HEK293 (cell line): ENCODE data around the gene ACSS2.

Source experiments
- INSM2 ChIP-seq: fragments of 450-650 bp; formaldehyde crosslinking; IDR thresholded peaks from 2 replicates; pipeline ENCODE4 v1.5.1; 2016; ENCODE audit warnings: missing biosample characterization, missing genetic modification characterization
- OVOL3 ChIP-seq: fragments of 450-650 bp; formaldehyde crosslinking; IDR thresholded peaks from 2 replicates; pipeline ENCODE4 v1.5.1; 2016; ENCODE audit warnings: missing biosample characterization, missing genetic modification characterization
- PRDM6 ChIP-seq: fragments of 450-650 bp; formaldehyde crosslinking; IDR thresholded peaks from 2 replicates; pipeline ENCODE4 v1.5.1; 2017; ENCODE audit warnings: missing biosample characterization, missing genetic modification characterization
- SCRT2 ChIP-seq: fragments of 450-650 bp; formaldehyde crosslinking; IDR thresholded peaks from 2 replicates; pipeline ENCODE4 v1.5.1; 2016; ENCODE audit warnings: missing biosample characterization, missing genetic modification characterization
- TSHZ1 ChIP-seq: fragments of 450-650 bp; formaldehyde crosslinking; IDR thresholded peaks from 2 replicates; pipeline ENCODE4 v1.5.1; 2016; ENCODE audit warnings: missing biosample characterization, missing genetic modification characterization, borderline replicate concordance
- ZBTB17 ChIP-seq: fragments of 450-650 bp; formaldehyde crosslinking; IDR thresholded peaks from 2 replicates; pipeline ENCODE4 v1.5.1; 2016; ENCODE audit warnings: missing biosample characterization, missing genetic modification characterization
- ZFHX2 ChIP-seq: fragments of 450-650 bp; formaldehyde crosslinking; conservative IDR thresholded peaks from 2 replicates; pipeline ENCODE4 v1.5.1; 2016; ENCODE audit warnings: missing biosample characterization, missing genetic modification characterization
- ZFP41 ChIP-seq: fragments of 450-650 bp; formaldehyde crosslinking; IDR thresholded peaks from 2 replicates; pipeline ENCODE4 v1.5.1; 2016; ENCODE audit warnings: missing biosample characterization, missing genetic modification characterization, borderline replicate concordance
- ZNF133 ChIP-seq: fragments of 450-650 bp; formaldehyde crosslinking; IDR thresholded peaks from 2 replicates; pipeline ENCODE4 v1.5.1; 2016; ENCODE audit warnings: missing biosample characterization, missing genetic modification characterization
- ZNF18 ChIP-seq: fragments of 450-650 bp; formaldehyde crosslinking; IDR thresholded peaks from 2 replicates; pipeline ENCODE4 v1.5.1; 2016; ENCODE audit warnings: missing biosample characterization, missing genetic modification characterization
- ZNF449 ChIP-seq: fragments of 450-650 bp; formaldehyde crosslinking; IDR thresholded peaks from 2 replicates; pipeline ENCODE4 v1.5.1; 2017; ENCODE audit warnings: missing biosample characterization, mild to moderate bottlenecking, missing genetic modification characterization, moderate library complexity
- ZNF521 ChIP-seq: fragments of 450-650 bp; formaldehyde crosslinking; IDR thresholded peaks from 2 replicates; pipeline ENCODE4 v1.5.1; 2017; ENCODE audit warnings: missing biosample characterization, mild to moderate bottlenecking, missing genetic modification characterization
- ZNF670 ChIP-seq: fragments of 450-650 bp; formaldehyde crosslinking; IDR thresholded peaks from 2 replicates; pipeline ENCODE4 v1.5.1; 2016; ENCODE audit warnings: missing biosample characterization, missing genetic modification characterization, low read depth
- ZNF707 ChIP-seq: fragments of 450-650 bp; formaldehyde crosslinking; IDR thresholded peaks from 2 replicates; pipeline ENCODE4 v1.5.1; 2016; ENCODE audit warnings: missing biosample characterization, missing genetic modification characterization
- ZNF830 ChIP-seq: fragments of 450-650 bp; IDR thresholded peaks from 2 replicates; pipeline ENCODE4 v1.5.0; 2018; ENCODE audit warnings: missing biosample characterization, missing genetic modification characterization, low read depth, mild to moderate bottlenecking, moderate library complexity
- ZSCAN4 ChIP-seq: fragments of 450-650 bp; formaldehyde crosslinking; IDR thresholded peaks from 2 replicates; pipeline ENCODE4 v1.5.1; 2017; ENCODE audit warnings: missing biosample characterization, missing genetic modification characterization
- TF ChIP-seq, protein P1 (sequence below): fragments of 450-650 bp; formaldehyde crosslinking; IDR thresholded peaks from 2 replicates; pipeline ENCODE4 v1.5.1; 2016; ENCODE audit warnings: missing biosample characterization, missing genetic modification characterization
- TF ChIP-seq, protein P2 (sequence below): fragments of 450-650 bp; formaldehyde crosslinking; IDR thresholded peaks from 2 replicates; pipeline ENCODE4 v1.5.1; 2016; ENCODE audit warnings: missing biosample characterization, missing genetic modification characterization
- TF ChIP-seq, protein P3 (sequence below): fragments of 450-650 bp; formaldehyde crosslinking; IDR thresholded peaks from 2 replicates; pipeline ENCODE4 v1.5.1; 2016; ENCODE audit warnings: missing biosample characterization, missing genetic modification characterization

The ACSS2 gene

DNA sequence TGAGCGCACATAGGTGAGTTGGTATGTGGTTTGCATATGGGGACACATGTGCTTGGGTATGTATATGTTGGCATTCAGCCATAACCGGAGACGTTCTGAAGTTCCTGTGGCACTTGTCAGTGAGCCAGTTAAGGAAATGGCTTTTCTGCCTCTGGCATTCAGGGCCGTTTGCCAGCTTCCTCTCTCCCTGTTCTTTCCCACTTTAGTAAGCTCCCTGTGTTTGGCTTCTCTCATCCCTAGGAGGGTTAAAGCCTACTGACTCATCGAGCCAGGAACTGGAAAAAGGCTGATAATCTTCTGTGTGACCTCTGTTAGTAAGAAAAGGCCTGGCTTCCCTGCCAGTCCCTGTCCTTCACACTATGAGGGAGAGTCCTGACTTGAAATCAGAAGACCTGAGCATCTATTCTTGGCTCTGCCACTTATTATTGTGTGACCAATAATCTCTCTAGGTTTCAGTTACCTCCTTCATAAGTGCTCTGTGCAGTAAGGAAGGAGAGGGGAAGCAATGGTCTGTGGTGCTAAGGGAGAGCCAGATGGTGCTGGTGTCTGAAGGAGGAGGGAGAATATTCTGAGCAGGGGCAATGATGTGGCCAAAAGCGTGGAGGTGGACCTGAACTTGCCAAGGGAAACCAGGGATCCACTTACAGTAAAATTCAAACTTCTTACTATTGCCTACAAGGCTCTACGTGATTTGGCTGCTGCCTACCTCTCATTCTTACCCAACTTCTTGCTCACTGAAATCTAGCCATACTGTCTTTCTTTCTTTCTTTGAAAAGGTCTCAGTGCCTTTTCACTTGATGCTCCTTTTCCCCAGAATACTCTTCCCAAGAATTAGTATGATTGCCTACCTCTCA lies 31.4 kb downstream of the ACSS2 start (continued):
- TF ChIP-seq ZSCAN4 (tag by site-specific recombination): no peak
- TF ChIP-seq ZNF449 (tag by site-specific recombination): no peak
- TF ChIP-seq OVOL3: no peak
- no peak for TF ChIP-seq ZNF133
- TF ChIP-seq INSM2 (tag by site-specific recombination): peak; percentile 29; the same call in 1 of the 2 replicates
- no peak for TF ChIP-seq ZNF707 (tag by site-specific recombination)
- no peak for TF ChIP-seq SCRT2 (tag by site-specific recombination)
- TF ChIP-seq TSHZ1 (tag by site-specific recombination): 0 out of 2 replicates have a peak, but pooled peaks have one; percentile 9
- TF ChIP-seq ZBTB17 (tag by site-specific recombination): peak; percentile 72
- TF ChIP-seq, protein P1, sequence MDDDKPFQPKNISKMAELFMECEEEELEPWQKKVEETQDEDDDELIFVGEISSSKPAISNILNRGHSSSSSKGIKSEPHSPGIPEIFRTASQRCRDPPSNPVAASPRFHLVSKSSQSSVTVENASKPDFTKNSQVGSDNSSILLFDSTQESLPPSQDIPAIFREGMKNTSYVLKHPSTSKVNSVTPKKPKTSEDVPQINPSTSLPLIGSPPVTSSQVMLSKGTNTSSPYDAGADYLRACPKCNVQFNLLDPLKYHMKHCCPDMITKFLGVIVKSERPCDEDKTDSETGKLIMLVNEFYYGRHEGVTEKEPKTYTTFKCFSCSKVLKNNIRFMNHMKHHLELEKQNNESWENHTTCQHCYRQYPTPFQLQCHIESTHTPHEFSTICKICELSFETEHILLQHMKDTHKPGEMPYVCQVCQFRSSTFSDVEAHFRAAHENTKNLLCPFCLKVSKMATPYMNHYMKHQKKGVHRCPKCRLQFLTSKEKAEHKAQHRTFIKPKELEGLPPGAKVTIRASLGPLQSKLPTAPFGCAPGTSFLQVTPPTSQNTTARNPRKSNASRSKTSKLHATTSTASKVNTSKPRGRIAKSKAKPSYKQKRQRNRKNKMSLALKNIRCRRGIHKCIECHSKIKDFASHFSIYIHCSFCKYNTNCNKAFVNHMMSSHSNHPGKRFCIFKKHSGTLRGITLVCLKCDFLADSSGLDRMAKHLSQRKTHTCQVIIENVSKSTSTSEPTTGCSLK (tag by site-specific recombination): no peak
- no peak for TF ChIP-seq ZNF670 (tag by site-specific recombination)
- TF ChIP-seq ZFHX2 (tag by site-specific recombination): no peak
- TF ChIP-seq, protein P2, sequence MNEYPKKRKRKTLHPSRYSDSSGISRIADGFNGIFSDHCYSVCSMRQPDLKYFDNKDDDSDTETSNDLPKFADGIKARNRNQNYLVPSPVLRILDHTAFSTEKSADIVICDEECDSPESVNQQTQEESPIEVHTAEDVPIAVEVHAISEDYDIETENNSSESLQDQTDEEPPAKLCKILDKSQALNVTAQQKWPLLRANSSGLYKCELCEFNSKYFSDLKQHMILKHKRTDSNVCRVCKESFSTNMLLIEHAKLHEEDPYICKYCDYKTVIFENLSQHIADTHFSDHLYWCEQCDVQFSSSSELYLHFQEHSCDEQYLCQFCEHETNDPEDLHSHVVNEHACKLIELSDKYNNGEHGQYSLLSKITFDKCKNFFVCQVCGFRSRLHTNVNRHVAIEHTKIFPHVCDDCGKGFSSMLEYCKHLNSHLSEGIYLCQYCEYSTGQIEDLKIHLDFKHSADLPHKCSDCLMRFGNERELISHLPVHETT (tag by site-specific recombination): no peak
- no peak for TF ChIP-seq ZNF18
- TF ChIP-seq ZNF830 (tag by site-specific recombination): no peak
- no peak for TF ChIP-seq PRDM6 (tag by site-specific recombination)
- TF ChIP-seq ZNF521 (tag by site-specific recombination): no peak
- TF ChIP-seq, protein P3, sequence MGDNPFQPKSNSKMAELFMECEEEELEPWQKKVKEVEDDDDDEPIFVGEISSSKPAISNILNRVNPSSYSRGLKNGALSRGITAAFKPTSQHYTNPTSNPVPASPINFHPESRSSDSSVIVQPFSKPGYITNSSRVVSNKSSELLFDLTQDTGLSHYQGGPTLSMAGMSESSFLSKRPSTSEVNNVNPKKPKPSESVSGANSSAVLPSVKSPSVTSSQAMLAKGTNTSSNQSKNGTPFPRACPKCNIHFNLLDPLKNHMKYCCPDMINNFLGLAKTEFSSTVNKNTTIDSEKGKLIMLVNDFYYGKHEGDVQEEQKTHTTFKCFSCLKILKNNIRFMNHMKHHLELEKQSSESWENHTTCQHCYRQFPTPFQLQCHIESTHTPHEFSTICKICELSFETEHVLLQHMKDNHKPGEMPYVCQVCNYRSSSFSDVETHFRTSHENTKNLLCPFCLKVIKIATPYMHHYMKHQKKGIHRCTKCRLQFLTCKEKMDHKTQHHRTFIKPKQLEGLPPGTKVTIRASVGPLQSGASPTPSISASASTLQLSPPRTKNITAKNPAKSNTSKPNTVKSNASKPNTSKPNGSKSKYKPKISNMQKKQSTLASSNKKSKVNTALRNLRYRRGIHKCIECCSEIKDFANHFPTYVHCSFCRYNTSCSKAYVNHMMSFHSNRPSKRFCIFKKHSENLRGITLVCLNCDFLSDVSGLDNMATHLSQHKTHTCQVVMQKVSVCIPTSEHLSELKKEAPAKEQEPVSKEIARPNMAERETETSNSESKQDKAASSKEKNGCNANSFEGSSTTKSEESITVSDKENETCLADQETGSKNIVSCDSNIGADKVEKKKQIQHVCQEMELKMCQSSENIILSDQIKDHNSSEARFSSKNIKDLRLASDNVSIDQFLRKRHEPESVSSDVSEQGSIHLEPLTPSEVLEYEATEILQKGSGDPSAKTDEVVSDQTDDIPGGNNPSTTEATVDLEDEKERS (tag by site-specific recombination): no peak
- no peak for TF ChIP-seq ZFP41 (tag by site-specific recombination)
